GM18498 (cell line): ENCODE measurements around the gene RPL28.
"Not testable (repeated sequence)": the region's sequence is repeated elsewhere in the genome, so short reads cannot be mapped to it uniquely, and the experiment has no call there.

Experiments used
- ATAC-seq: cut with Tn5 transposase; IDR thresholded peaks from one replicate; pipeline ENCODE4 v1.9.1; 2021; ENCODE audit warnings: mild to moderate bottlenecking, moderate library complexity; ENCODE audit not compliant: unreplicated experiment

The RPL28 gene

GRCh38 chr19:55446060-55446459 is 60.3 kb downstream of the RPL28 start:
- no peak for ATAC-seq

- ATAC-seq, result no peak
Measured at GRCh38 chr19:55447421-55448174, 61.9 kb downstream of the RPL28 start.

DNA sequence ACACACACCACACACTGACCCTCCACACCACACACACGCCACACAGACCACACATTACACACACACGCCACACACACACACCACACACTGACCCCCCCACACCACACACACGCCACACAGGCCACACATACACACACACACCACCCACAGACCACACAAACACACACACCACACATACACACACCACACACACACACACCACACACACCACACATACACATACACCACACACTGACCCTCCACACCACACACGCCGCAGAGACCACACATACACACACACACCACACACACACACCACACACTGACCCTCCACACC is 62.4 kb downstream of the RPL28 start:
- not testable (repeated sequence) for ATAC-seq

DNA sequence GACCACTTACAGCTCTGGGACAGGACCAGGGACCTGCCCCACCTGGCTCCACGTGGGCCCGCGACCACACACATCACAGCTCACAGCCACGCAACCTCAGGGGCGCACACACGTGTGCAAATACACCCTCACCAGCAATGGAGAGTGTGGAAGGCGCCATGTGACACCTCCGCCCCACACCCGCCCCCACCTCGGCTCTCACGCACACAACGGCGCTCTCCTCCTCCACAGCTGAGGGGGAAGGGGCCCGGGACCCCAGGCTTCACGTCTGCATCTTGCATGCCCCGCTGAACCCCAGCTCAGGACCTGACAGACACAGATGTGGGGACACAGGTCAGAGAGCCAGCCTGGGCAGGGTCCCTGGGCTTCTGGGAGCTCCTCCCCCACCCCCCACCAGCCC is 63.7 kb downstream of the RPL28 start:
- ATAC-seq, result no peak

GRCh38 chr19:55451163-55451964 is 65.6 kb downstream of the RPL28 start:
- ATAC-seq, result no peak

DNA sequence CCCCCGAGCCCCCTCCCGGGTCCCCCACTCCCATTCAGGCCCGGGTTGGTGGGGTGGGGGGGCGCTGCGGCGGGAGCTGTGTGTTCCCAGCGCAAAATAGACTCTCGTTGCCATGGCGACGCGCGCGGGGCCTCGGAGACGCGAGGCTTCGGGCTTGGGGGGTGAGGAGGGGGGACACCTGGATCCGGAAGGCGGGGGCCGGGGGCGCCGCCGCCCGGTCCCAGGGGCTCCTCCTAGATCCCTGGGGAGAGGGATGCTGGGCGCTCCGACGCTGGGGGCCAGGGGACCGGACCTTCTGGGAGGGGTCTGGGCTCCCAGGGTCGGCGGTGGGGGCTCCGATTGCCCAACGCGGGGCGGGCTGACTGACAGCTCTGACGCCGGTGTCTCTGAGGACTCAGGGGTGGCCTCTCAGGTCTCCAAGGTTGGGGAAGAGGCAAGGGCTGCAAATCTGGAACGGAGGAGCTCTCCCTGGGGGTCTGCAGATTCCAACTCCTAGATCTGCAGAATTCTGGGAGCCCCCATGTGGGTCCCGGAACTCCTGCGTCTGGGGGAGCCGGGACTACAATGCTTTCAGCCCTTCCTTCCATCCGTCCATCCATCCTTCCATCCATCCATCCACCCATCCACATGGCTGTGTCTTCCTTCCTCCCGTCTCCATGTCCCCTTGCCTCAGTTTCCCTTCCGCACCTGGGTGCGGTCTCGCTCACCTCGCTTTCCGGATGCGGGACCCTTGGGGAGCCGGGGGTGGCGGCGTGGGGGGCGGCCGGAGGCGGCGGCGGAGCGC is 66.4 kb downstream of the RPL28 start:
- ATAC-seq, result no peak
